UCSD-AML1 (cell line): ENCODE results near the gene HES2.
"Not testable (repeated sequence)": the region's sequence is repeated elsewhere in the genome, so short reads cannot be mapped to it uniquely, and the experiment has no call there.

Experiments
- DNase-seq: peaks from one replicate; lab custom pipeline; 2025; ENCODE audit not compliant: unreplicated experiment; lab: John Stamatoyannopoulos, UW

The HES2 gene

GRCh38 chr1:6391951-6392808, 27.5 kb downstream of the HES2 start:
- peak; percentile 53 for DNase-seq

GRCh38 chr1:6389971-6390370, 29.7 kb downstream of the HES2 start:
- DNase-seq, result no peak

- no peak for DNase-seq
Observed at GRCh38 chr1:6386371-6386949, 33.3 kb downstream of the HES2 start.

- DNase-seq, result no peak
Observed at GRCh38 chr1:6385488-6386191, 34.1 kb downstream of the HES2 start.

- no peak for DNase-seq
Observed at GRCh38 chr1:6384962-6385361, 34.8 kb downstream of the HES2 start.

DNA sequence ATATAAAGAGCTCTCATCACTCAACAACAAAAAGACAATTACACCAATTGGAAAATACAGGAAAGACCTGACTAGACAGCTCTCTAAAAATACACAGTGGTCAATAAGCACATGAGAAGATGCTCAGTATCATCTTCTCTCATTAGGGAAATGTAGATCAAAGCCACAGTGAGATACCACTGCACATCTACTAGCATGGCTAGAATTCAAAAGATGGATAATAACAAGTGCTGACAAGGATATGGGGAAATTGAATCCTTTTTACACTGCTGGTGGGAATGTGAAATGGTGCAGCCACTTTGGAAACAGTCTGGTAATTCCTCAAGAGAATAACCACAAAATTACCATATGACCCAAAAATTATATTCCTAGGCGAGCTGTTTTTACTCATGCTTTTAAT, 35.6 kb downstream of the HES2 start:
- no peak for DNase-seq

- DNase-seq, result no peak
Observed at GRCh38 chr1:6380037-6380436, 39.7 kb downstream of the HES2 start.

GRCh38 chr1:6378096-6378746, 41.5 kb downstream of the HES2 start:
- no peak for DNase-seq

- DNase-seq, result no peak
Observed at GRCh38 chr1:6373961-6374720, 45.6 kb downstream of the HES2 start.

- not testable (repeated sequence) for DNase-seq
Observed at GRCh38 chr1:6372236-6372635, 47.5 kb downstream of the HES2 start.

- DNase-seq, result no peak
Observed at GRCh38 chr1:6370006-6370405, 49.7 kb downstream of the HES2 start.

DNA sequence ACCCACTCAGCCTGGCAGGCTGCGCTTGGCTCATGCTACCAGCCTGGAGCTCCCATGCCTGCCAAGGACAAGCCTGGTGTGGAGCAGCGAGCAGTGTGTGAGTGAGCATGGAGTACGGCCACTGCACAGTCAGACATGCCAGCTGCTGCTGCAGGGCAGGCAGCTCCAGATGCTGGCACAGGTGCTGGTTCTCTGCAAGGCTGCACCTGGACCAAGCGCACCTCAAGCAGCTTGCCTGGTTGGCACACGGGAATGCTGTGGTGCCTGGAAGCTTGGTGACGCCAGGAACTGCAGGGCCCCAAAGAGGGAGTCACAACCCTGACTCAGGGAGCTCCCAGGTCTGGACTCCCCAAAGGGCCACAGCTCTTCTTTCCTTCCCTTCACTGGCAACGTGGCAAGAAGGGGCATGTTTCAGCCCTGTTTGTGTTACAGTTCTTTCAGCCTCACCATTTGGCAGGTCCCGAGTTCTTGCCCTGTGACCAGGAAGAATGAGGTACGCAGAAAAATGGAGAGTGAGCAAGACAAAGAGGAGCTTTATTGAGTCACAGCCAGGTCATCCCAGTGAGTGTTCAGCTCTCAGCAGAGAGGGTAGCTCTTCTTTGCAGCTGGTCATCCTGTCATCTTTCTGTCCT, 52.2 kb downstream of the HES2 start:
- DNase-seq, result no peak

- no peak for DNase-seq
Observed at GRCh38 chr1:6365047-6365446, 54.7 kb downstream of the HES2 start.

DNA sequence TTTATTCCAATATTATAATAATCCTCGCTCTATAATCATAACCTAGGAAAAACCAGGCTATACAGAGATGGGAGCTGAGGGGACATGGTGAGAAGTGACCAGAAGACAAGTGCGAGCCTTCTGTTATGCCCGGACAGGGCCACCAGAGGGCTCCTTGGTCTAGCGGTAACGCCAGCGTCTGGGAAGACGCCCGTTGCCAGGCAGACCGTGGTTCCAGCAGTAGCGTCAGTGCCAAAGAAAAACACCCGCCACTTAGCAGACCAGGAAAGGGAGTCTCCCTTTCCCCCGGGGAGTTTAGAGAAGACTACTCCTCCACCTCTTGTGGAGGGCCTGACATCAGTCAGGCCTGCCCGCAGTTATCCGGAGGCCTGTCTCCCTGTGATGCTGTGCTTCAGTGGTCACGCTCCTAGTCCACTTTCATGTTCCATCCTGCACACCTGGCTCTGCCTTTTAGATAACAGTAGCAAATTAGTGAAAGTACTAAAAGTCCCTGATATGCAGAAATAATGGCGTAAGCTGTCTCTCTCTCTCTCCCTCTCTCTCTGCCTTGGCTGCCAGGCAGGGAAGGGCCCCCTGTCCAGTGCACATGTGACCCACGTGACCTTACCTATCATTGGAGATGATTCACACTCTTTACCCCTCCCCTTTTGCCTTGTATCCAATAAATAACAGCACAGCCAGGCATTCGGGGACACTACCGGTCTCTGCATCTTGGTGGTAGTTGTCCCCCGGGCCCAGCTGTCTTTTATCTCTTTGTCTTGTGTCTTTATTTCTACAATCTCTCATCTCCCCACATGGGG, 56.4 kb downstream of the HES2 start:
- peak; percentile 39 for DNase-seq
